Skeletal muscle tissue (tissue), 4 donors: ENCODE measurements around the gene ITGAD. TPM values are rescaled to one million over a fixed set of nuclear protein-coding genes. Genes with fewer than 3 reads are reported as not detected.

Source experiments
- H3K27ac ChIP-seq: one replicate; pipeline ENCODE4 v1.7.0; 2013; ENCODE audit warnings: mild to moderate bottlenecking, low read depth, low read length, inconsistent platforms
- H3K27me3 ChIP-seq, 3 donors: one replicate each; pipeline ENCODE4 v1.7.0; 2013; ENCODE audit warnings: low read length in 3 of 3; ENCODE audit not compliant: control insufficient read depth in 3 of 3, insufficient read depth in 3 of 3
- H3K36me3 ChIP-seq, 3 donors: one replicate each; pipeline ENCODE4 v1.7.0; 2013; ENCODE audit warnings: low read length in 3 of 3; ENCODE audit not compliant: control insufficient read depth in 3 of 3, insufficient read depth in 3 of 3
- H3K4me1 ChIP-seq, 3 donors: one replicate each; pipeline ENCODE4 v1.7.0; 2013; ENCODE audit warnings: low read length in 3 of 3, mild to moderate bottlenecking in 3 of 3; ENCODE audit not compliant: control insufficient read depth in 3 of 3, insufficient read depth in 3 of 3
- H3K4me3 ChIP-seq, 3 donors: one replicate each; pipeline ENCODE4 v1.7.0; 2013; ENCODE audit warnings: low read length in 3 of 3
- H3K9ac ChIP-seq, 3 donors: one replicate each; pipeline ENCODE4 v1.7.0; 2013; ENCODE audit warnings: low read length in 3 of 3, mild to moderate bottlenecking in 3 of 3, moderate library complexity in 2 of 3, low read depth in 1 of 3
- H3K9me3 ChIP-seq, 3 donors: one replicate each; pipeline ENCODE4 v1.7.0; 2013; ENCODE audit warnings: low read length in 3 of 3; ENCODE audit not compliant: control insufficient read depth in 3 of 3
- total RNA-seq: library from RNA; depleted of rRNA; stranded (reverse); fragments of >200 nt; gene quantifications from one replicate; pipeline ENCODE4 v1.2.3, GENCODE V29; 2014
- donor health status: Osteomylitis.

The ITGAD gene
- total RNA-seq, 1 donor from 2014 or later: under 0.01 TPM

DNA sequence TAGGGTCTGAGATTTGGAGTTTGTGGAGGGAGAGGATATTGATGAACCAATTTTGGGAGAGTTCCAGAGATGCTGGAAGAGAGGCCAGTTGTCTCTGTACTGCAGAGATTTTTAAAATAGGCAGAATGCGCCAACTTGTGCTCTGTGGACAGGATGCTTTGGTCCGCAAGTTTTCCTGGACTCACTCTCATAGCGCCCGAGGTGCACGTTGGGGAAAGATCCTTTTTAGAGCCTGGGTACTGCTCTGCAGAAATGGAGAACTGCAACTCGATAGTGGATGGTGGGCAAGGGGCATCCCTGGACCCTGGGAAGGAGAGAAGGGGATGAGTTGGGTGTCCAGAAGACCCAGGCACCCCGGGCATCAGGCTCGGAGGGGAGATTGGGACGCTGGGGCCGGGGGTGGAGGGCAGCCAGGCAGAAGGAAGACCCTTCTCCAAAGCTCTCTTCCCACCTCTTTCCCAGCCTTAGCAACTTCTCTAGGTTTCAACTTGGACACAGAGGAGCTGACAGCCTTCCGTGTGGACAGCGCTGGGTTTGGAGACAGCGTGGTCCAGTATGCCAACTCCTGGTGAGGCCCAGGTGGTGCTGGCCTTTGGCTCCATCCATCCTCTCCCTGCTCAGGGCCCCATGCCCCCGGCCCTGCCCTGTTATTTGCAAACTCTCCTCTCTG is 37.6 kb upstream of the ITGAD start:
- Histone ChIP-seq H3K4me1 (peaks cover 13 to 14% (median 14%) of the 10 kb centered on the region in 3 donors), H3K9ac (no peak overlapping the region), H3K9me3 (no peaks in the 10 kb centered on the region), H3K4me3 (no peak overlapping the region), H3K36me3 (no peaks in the 10 kb centered on the region), H3K27ac (no peak overlapping the region), H3K27me3 (peaks cover 0 to 2% (median 0%) of the 10 kb centered on the region in 3 donors)

- Histone ChIP-seq H3K4me3 (peak overlapping the region in 2 of 3 donors; percentile 36 to 38), H3K4me1 (peaks cover 13 to 14% (median 14%) of the 10 kb centered on the region in 3 donors), H3K36me3 (no peaks in the 10 kb centered on the region), H3K27ac (no peak overlapping the region), H3K27me3 (peaks cover 0 to 4% (median 0%) of the 10 kb centered on the region in 3 donors), H3K9ac (peak overlapping the region in 2 of 3 donors; percentile 50 to 51), H3K9me3 (no peaks in the 10 kb centered on the region)
Measured at GRCh38 chr16:31356566-31357323, 36.4 kb upstream of the ITGAD start.

- Histone ChIP-seq H3K4me3 (peak overlapping the region; percentile 36 to 56 (median 38)), H3K4me1 (peaks cover 13 to 14% (median 14%) of the 10 kb centered on the region in 3 donors), H3K9ac (peak overlapping the region in 2 of 3 donors; percentile 50 to 51), H3K36me3 (no peaks in the 10 kb centered on the region), H3K9me3 (no peaks in the 10 kb centered on the region), H3K27me3 (peaks cover 0 to 5% (median 0%) of the 10 kb centered on the region in 3 donors), H3K27ac (no peak overlapping the region)
Measured at GRCh38 chr16:31357324-31358109, 35.6 kb upstream of the ITGAD start.

DNA sequence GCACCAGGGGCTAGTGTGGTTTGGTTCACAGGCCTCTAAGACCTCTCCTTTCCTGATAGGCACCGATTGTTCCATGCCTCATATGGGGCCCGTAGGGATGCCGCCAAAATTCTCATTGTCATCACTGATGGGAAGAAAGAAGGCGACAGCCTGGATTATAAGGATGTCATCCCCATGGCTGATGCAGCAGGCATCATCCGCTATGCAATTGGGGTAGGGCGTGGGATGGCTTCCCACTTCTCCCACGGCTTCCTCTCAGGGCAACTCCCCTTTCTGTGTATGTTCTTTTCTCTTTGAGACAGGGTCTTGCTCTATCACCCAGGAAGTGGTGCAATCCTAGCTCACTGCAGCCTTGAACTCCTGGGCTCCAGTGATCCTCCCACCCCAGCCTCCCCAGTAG is 32.9 kb upstream of the ITGAD start:
- no peaks in the 10 kb centered on the region for H3K9me3 ChIP-seq
- H3K36me3 ChIP-seq: no peaks in the 10 kb centered on the region
- H3K4me3 ChIP-seq: no peak overlapping the region
- H3K27me3 ChIP-seq: peaks cover 0 to 5% (median 0%) of the 10 kb centered on the region in 3 donors
- H3K9ac ChIP-seq: no peak overlapping the region
- H3K27ac ChIP-seq: no peak overlapping the region
- H3K4me1 ChIP-seq: peaks cover 13 to 14% (median 14%) of the 10 kb centered on the region in 3 donors

- Histone ChIP-seq H3K27ac (no peak overlapping the region), H3K4me3 (no peak overlapping the region), H3K27me3 (peaks cover 0 to 5% (median 0%) of the 10 kb centered on the region in 3 donors), H3K36me3 (no peaks in the 10 kb centered on the region), H3K4me1 (peaks cover 13 to 14% (median 14%) of the 10 kb centered on the region in 3 donors), H3K9ac (no peak overlapping the region), H3K9me3 (no peaks in the 10 kb centered on the region)
Measured at GRCh38 chr16:31361201-31362110, 31.7 kb upstream of the ITGAD start.

DNA sequence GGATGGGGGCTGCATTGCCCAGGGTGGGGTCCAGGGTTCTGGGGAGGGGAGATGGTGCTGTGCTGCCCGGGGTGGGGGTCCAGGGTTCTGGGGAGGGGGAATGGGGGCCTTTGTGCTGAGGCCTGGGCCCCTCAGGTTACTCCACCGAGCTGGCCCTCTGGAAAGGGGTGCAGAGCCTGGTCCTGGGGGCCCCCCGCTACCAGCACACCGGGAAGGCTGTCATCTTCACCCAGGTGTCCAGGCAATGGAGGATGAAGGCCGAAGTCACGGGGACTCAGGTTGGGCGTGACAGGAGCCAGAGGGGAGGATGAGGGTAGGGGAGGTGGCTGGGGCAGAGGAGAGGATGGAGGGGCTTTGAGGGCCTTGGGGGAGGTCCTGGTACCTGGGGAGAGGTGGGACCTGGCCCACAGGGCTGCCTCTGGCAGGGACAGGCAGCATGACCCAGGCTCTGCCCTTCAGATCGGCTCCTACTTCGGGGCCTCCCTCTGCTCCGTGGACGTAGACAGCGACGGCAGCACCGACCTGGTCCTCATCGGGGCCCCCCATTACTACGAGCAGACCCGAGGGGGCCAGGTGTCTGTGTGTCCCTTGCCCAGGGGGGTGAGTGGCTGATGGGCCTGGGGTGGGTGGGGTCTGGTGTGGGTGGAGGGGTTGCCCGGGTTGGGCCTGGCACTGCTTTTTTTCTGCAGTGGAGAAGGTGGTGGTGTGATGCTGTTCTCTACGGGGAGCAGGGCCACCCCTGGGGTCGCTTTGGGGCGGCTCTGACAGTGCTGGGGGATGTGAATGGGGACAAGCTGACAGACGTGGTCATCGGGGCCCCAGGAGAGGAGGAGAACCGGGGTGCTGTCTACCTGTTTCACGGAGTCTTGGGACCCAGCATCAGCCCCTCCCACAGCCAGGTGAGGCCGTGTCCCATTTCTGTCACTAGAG is 30.4 kb upstream of the ITGAD start:
- H3K36me3 ChIP-seq: no peaks in the 10 kb centered on the region
- H3K4me3 ChIP-seq: no peak overlapping the region
- peaks cover 0 to 5% (median 0%) of the 10 kb centered on the region in 3 donors for H3K27me3 ChIP-seq
- no peak overlapping the region for H3K9ac ChIP-seq
- no peak overlapping the region for H3K27ac ChIP-seq
- peaks cover 4 to 5% (median 4%) of the 10 kb centered on the region in 3 donors for H3K4me1 ChIP-seq
- no peaks in the 10 kb centered on the region for H3K9me3 ChIP-seq

DNA sequence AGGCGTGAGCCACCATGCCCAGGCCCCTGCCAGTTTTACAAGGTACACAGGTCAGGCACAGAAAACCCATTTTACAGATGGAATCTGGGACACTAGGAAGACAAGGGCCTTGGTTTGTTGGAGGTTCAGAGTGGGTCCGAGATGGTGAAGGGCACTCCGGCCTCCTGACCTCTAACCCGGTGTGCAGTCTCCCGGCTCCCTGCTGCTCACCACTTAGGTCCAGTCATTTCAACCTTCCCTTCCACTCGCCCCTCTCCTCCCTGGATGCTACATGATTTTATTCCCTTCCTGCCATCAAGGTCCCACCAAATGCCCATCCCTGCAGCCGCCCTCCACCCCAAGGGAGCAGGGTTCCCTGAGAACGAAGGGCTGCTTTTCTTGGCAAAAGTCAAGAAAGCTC is 29.4 kb upstream of the ITGAD start:
- Histone ChIP-seq H3K4me3 (no peak overlapping the region), H3K36me3 (no peaks in the 10 kb centered on the region), H3K9ac (no peak overlapping the region), H3K27ac (no peak overlapping the region), H3K27me3 (peaks cover 0 to 5% (median 0%) of the 10 kb centered on the region in 3 donors), H3K4me1 (no peaks in the 10 kb centered on the region), H3K9me3 (no peaks in the 10 kb centered on the region)

GRCh38 chr16:31364421-31364820 is 28.7 kb upstream of the ITGAD start:
- H3K27me3 ChIP-seq: peaks cover 0 to 5% (median 0%) of the 10 kb centered on the region in 3 donors
- H3K27ac ChIP-seq: no peak overlapping the region
- H3K9ac ChIP-seq: no peak overlapping the region
- H3K36me3 ChIP-seq: no peaks in the 10 kb centered on the region
- H3K4me3 ChIP-seq: no peak overlapping the region
- H3K9me3 ChIP-seq: no peaks in the 10 kb centered on the region
- H3K4me1 ChIP-seq: no peaks in the 10 kb centered on the region
